B cell (primary cell): Measurements from ENCODE around the gene PLEKHA3.
"Not testable (repeated sequence)": the region's sequence is repeated elsewhere in the genome, so short reads cannot be mapped to it uniquely, and the experiment has no call there.

ENCODE experiments used
- EZH2 ChIP-seq: IDR thresholded peaks from 2 replicates; pipeline ENCODE4 v1.6.1; 2012; ENCODE audit warnings: borderline replicate concordance, low read depth, mild to moderate bottlenecking, moderate library complexity, low read length; ENCODE audit not compliant: insufficient read depth, poor library complexity, severe bottlenecking
- TF ChIP-seq, protein P1 (sequence below): fragments of 200-600 bp; IDR thresholded peaks from one replicate; pipeline ENCODE4 v1.8.0; 2022; ENCODE audit warnings: antibody characterized with exemption, mild to moderate bottlenecking

DNA sequence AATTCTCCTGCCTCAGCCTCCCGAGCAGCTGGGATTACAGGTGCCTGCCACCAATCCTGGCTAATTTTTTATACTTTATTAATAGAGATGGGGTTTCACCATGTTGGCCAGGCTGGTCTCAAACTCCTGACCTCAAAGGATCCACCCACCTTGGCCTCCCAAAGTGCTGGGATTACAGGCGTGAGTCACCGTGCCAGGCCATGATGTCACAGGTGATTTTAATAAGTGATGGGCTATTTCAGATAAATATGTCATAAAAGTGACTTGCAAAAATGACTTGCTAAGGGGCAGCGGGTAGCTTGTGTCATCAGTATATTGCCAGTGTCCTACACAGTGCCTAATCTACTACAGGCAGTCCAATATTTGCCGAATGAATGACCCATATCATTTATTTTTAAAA, 8.9 kb upstream of the PLEKHA3 start:
- TF ChIP-seq, protein P1, sequence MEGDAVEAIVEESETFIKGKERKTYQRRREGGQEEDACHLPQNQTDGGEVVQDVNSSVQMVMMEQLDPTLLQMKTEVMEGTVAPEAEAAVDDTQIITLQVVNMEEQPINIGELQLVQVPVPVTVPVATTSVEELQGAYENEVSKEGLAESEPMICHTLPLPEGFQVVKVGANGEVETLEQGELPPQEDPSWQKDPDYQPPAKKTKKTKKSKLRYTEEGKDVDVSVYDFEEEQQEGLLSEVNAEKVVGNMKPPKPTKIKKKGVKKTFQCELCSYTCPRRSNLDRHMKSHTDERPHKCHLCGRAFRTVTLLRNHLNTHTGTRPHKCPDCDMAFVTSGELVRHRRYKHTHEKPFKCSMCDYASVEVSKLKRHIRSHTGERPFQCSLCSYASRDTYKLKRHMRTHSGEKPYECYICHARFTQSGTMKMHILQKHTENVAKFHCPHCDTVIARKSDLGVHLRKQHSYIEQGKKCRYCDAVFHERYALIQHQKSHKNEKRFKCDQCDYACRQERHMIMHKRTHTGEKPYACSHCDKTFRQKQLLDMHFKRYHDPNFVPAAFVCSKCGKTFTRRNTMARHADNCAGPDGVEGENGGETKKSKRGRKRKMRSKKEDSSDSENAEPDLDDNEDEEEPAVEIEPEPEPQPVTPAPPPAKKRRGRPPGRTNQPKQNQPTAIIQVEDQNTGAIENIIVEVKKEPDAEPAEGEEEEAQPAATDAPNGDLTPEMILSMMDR, result not testable (repeated sequence)
- TF ChIP-seq EZH2, result not testable (repeated sequence)
